B cell (primary cell): ENCODE results near the gene TET3. TPM values are rescaled to one million over a fixed set of nuclear protein-coding genes. Genes with fewer than 3 reads are reported as not detected.

Experiments used
- ATAC-seq: fragments of 200-7000 bp; cut with Tn5 transposase; one replicate; pipeline ENCODE4 v1.10.0; 2021; ENCODE audit warnings: low read depth, mild to moderate bottlenecking, moderate number of reproducible peaks, moderate library complexity
- CTCF ChIA-PET: fragments of 350-600 bp; sonication (Branson Sonifier 250); formaldehyde crosslinking; loops from one replicate; lab custom pipeline; 2021; ENCODE audit warnings: antibody characterized with exemption, inconsistent platforms; lab: Charles Lee
- POLR2A ChIA-PET: fragments of 350-600 bp; sonication (Branson Sonifier 250); formaldehyde crosslinking; loops from one replicate; lab custom pipeline; 2021; ENCODE audit warnings: antibody characterized with exemption; lab: Charles Lee
- DNase-seq: peaks from one replicate; pipeline ENCODE4 v3.0.0; 2013
- H2AFZ ChIP-seq: 2 replicates; pipeline ENCODE4 v1.6.1; 2012; ENCODE audit warnings: mild to moderate bottlenecking, low read depth, low read length; ENCODE audit not compliant: insufficient read depth, poor library complexity, severe bottlenecking
- H3K27ac ChIP-seq, 2 donors: 1 replicate in 1 of 2; 2 replicates in 1 of 2; pipeline ENCODE4 v1.5.1; 2012 to 2013; ENCODE audit warnings: low read length in 2 of 2, mild to moderate bottlenecking in 2 of 2, moderate library complexity in 1 of 2
- H3K27me3 ChIP-seq, 4 experiments: fragments of 200-600 bp in 1 of 4; sonication (generic) in 1 of 4; replicated peaks in 1 of 4; 1 replicate in 2 of 4; 2 replicates in 2 of 4; pipeline versions ENCODE4 v1.6.1 to v1.7.0; 2013 to 2016; ENCODE audit warnings: low read length in 3 of 4, mild to moderate bottlenecking in 2 of 4, mixed read lengths in 1 of 4, moderate library complexity in 1 of 4; ENCODE audit not compliant: insufficient read depth in 4 of 4, control insufficient read depth in 3 of 4; ENCODE audit errors: control extremely low read depth in 1 of 4
- H3K36me3 ChIP-seq, 2 experiments: replicated peaks in 1 of 2; 1 replicate in 1 of 2; 2 replicates in 1 of 2; pipeline versions ENCODE4 v1.6.1 to v1.7.1; 2013; ENCODE audit warnings: low read length in 1 of 2; ENCODE audit not compliant: insufficient read depth in 2 of 2, control insufficient read depth in 1 of 2; ENCODE audit errors: control extremely low read depth in 1 of 2, extremely low read depth in 1 of 2
- H3K4me1 ChIP-seq, 2 donors: fragments of 200-600 bp in 1 of 2; sonication (generic) in 1 of 2; 1 replicate in 1 of 2; 2 replicates in 1 of 2; pipeline versions ENCODE4 v1.5.1 to v1.6.1; 2013 to 2017; ENCODE audit warnings: low read length in 2 of 2; ENCODE audit not compliant: control insufficient read depth in 2 of 2, insufficient read depth in 2 of 2
- H3K4me2 ChIP-seq: replicated peaks from 2 replicates; pipeline ENCODE3; 2012; ENCODE audit warnings: mild to moderate bottlenecking, low read depth, low read length; ENCODE audit not compliant: poor library complexity, severe bottlenecking
- H3K4me3 ChIP-seq, 5 experiments: fragments of 200-600 bp in 1 of 5; sonication (generic) in 1 of 5; 1 replicate in 3 of 5; 2 replicates in 2 of 5; pipeline versions ENCODE4 v1.5.1 to v1.7.0; 2011 to 2016; ENCODE audit warnings: low read length in 4 of 5, mild to moderate bottlenecking in 4 of 5, low read depth in 2 of 5, control low read depth in 1 of 5, moderate library complexity in 1 of 5; ENCODE audit not compliant: insufficient read depth in 1 of 5; ENCODE audit errors: control extremely low read depth in 1 of 5, extremely low read depth in 1 of 5
- H3K79me2 ChIP-seq: fragments of 200-600 bp; sonication (generic); one replicate; pipeline ENCODE4 v1.6.0; 2016; ENCODE audit warnings: low read length; ENCODE audit not compliant: control insufficient read depth, insufficient read depth
- H3K9ac ChIP-seq: fragments of 200-600 bp; sonication (generic); 2 replicates; pipeline ENCODE4 v1.6.1; 2017; ENCODE audit warnings: mild to moderate bottlenecking, low read length, moderate library complexity
- H3K9me3 ChIP-seq, 3 donors: one replicate each; pipeline versions ENCODE4 v1.6.1 to v1.7.1; 2013; ENCODE audit warnings: low read length in 2 of 3; ENCODE audit not compliant: control insufficient read depth in 2 of 3, insufficient read depth in 1 of 3; ENCODE audit errors: control extremely low read depth in 1 of 3
- H4K20me1 ChIP-seq: 2 replicates; pipeline ENCODE4 v1.6.0; 2012; ENCODE audit warnings: mild to moderate bottlenecking, low read length; ENCODE audit not compliant: insufficient read depth, control insufficient read depth, poor library complexity, severe bottlenecking
- H3K27ac Mint-ChIP-seq: one replicate; pipeline ENCODE4 v1.8.0; 2021; ENCODE audit warnings: mixed read lengths
- H3K27me3 Mint-ChIP-seq: one replicate; pipeline ENCODE4 v1.8.0; 2021; ENCODE audit warnings: mixed read lengths
- H3K4me1 Mint-ChIP-seq: one replicate; pipeline ENCODE4 v1.8.0; 2021; ENCODE audit warnings: mixed read lengths
- H3K4me3 Mint-ChIP-seq: one replicate; pipeline ENCODE4 v1.8.0; 2021; ENCODE audit warnings: mixed read lengths
- H3K9me3 Mint-ChIP-seq: one replicate; pipeline ENCODE4 v1.8.0; 2022; ENCODE audit warnings: mixed read lengths; ENCODE audit not compliant: insufficient read depth
- EZH2 ChIP-seq: IDR thresholded peaks from 2 replicates; pipeline ENCODE4 v1.6.1; 2012; ENCODE audit warnings: borderline replicate concordance, low read depth, mild to moderate bottlenecking, moderate library complexity, low read length; ENCODE audit not compliant: insufficient read depth, poor library complexity, severe bottlenecking
- WGBS: methylation state at CpG from one replicate; pipeline ENCODE4 v1.1.5; 2013; ENCODE audit warnings: missing lambda C conversion rate; ENCODE audit not compliant: insufficient coverage; 5-methylcytosine and 5-hydroxymethylcytosine counted together
- intact Hi-C: fragments of 100-400 bp; cut with micrococcal nuclease; formaldehyde crosslinking; loops from one replicate; pipeline ENCODE4 v1.10.0; 2022
- polyA plus RNA-seq: library from polyadenylated mRNA; depleted of rRNA; stranded (reverse); fragments of >200 nt; gene quantifications from 2 replicates; pipeline ENCODE4 v1.2.3, GENCODE V29; 2012
- total RNA-seq, 2 donors: library from RNA; stranded (reverse); fragments of 120-200 nt in 1 of 2; gene quantifications; 1 replicate in 1 of 2; 2 replicates in 1 of 2; pipeline versions ENCODE4 v1.2.3 to v1.2.4, GENCODE V29; 2013 to 2022
- TF ChIP-seq, protein P1 (sequence below): fragments of 200-600 bp; IDR thresholded peaks from one replicate; pipeline ENCODE4 v1.8.0; 2022; ENCODE audit warnings: antibody characterized with exemption, mild to moderate bottlenecking

The TET3 gene
- total and polyA plus RNA-seq, 2 donors (not counting 1 experiment from before 2014, with no cell fraction given) = 4.7 to 43.9 TPM

DNA sequence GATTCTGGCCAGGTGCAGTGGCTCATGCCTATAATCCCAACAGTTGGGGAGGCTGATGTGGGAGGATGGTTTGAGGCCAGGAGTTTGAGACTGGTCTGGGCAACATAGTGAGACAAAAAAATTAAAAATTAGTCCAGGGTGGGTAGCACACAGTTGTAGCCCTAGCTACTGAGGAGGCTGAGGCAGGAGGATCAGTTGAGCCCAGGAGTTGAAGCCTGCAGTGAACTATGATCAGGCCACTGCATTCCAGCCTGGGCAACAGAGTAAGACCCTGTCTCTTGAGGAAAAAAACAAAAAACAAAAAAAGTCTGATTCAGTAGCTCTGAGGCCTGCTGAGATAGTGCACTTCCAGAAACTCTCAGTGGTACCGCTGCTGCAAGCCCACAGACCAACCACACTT, 7.9 kb upstream of the TET3 start:
- Mint-ChIP-seq H3K27ac (no peak overlapping the region), H3K4me1 (peaks cover 48% of the 10 kb centered on the region), H3K27me3 (peaks cover 7% of the 10 kb centered on the region), H3K9me3 (no peaks in the 10 kb centered on the region), H3K4me3 (no peak overlapping the region)
- TF ChIP-seq EZH2 = no peak
- TF ChIP-seq, protein P1, sequence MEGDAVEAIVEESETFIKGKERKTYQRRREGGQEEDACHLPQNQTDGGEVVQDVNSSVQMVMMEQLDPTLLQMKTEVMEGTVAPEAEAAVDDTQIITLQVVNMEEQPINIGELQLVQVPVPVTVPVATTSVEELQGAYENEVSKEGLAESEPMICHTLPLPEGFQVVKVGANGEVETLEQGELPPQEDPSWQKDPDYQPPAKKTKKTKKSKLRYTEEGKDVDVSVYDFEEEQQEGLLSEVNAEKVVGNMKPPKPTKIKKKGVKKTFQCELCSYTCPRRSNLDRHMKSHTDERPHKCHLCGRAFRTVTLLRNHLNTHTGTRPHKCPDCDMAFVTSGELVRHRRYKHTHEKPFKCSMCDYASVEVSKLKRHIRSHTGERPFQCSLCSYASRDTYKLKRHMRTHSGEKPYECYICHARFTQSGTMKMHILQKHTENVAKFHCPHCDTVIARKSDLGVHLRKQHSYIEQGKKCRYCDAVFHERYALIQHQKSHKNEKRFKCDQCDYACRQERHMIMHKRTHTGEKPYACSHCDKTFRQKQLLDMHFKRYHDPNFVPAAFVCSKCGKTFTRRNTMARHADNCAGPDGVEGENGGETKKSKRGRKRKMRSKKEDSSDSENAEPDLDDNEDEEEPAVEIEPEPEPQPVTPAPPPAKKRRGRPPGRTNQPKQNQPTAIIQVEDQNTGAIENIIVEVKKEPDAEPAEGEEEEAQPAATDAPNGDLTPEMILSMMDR = no peak
- no peaks in the 10 kb centered on the region for H3K79me2 ChIP-seq
- no peak for ATAC-seq
- peaks cover 42 to 47% of the 10 kb centered on the region in 2 donors for H3K4me1 ChIP-seq
- POLR2A ChIA-PET = no interaction called here
- H3K4me3 ChIP-seq = no peak overlapping the region
- H3K4me2 ChIP-seq = no peak overlapping the region
- H2AFZ ChIP-seq = no peak overlapping the region
- CTCF ChIA-PET = no interaction called here
- intact Hi-C loops = no loop called here
- H3K27ac ChIP-seq = no peak overlapping the region
- H3K36me3 ChIP-seq = no peaks in the 10 kb centered on the region
- WGBS = 100% methylated on average over 1 of the region's 1 CpG
- H3K9me3 ChIP-seq = no peaks in the 10 kb centered on the region
- no peaks in the 10 kb centered on the region for H4K20me1 ChIP-seq
- H3K9ac ChIP-seq = no peak overlapping the region
- peaks cover 0 to 9% (median 2%) of the 10 kb centered on the region in 4 experiments for H3K27me3 ChIP-seq
- no peak for DNase-seq

DNA sequence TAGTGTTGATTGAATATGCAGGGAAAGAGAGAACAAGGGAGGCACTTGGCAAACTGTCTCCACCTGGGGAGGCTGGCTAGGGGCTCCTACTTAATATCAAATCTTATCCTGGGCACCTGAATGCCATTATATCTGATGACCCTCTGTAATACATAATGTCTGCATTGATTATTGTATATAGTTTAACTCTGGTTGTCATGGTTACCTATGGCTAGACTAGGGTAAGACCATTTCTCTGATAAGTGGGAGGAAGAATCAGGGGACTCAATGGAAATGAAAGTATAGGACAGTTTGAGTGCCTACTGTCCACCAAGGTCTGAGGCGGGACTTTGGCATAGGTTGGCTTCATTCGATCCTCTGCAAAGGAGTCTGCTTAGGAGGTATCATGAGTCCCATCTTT, 7.2 kb upstream of the TET3 start:
- Mint-ChIP-seq H3K27me3 (peaks cover 7% of the 10 kb centered on the region), H3K4me3 (no peak overlapping the region), H3K9me3 (no peaks in the 10 kb centered on the region), H3K27ac (no peak overlapping the region), H3K4me1 (peaks cover 47% of the 10 kb centered on the region)
- no peaks in the 10 kb centered on the region for H3K79me2 ChIP-seq
- no peak for DNase-seq
- H3K9ac ChIP-seq = no peak overlapping the region
- ChIA-PET POLR2A (no interaction called here), CTCF (no interaction called here)
- TF ChIP-seq EZH2 = no peak
- TF ChIP-seq, protein P1 = no peak
- peaks cover 35 to 40% of the 10 kb centered on the region in 2 donors for H3K4me1 ChIP-seq
- H3K27me3 ChIP-seq = peaks cover 0 to 9% (median 2%) of the 10 kb centered on the region in 4 experiments
- no peak overlapping the region for H3K4me3 ChIP-seq
- no peak overlapping the region for H2AFZ ChIP-seq
- WGBS = 96% methylated on average over 2 of the region's 2 CpGs
- intact Hi-C loops = no loop called here
- no peak overlapping the region for H3K4me2 ChIP-seq
- no peaks in the 10 kb centered on the region for H3K36me3 ChIP-seq
- no peak overlapping the region for H3K27ac ChIP-seq
- ATAC-seq = no peak
- no peaks in the 10 kb centered on the region for H4K20me1 ChIP-seq
- no peaks in the 10 kb centered on the region for H3K9me3 ChIP-seq
